Daoy (cell line): ENCODE measurements around the gene MDM2. TPM values are rescaled to one million over a fixed set of nuclear protein-coding genes. Genes with fewer than 3 reads are reported as not detected.

Experiments
- DNase-seq: peaks from one replicate; pipeline ENCODE4 v3.0.0-alpha.2; 2015; ENCODE audit warnings: low read depth
- total RNA-seq: library from RNA; depleted of rRNA; stranded (reverse); fragments of >200 nt; shearing (Covaris generic); gene quantifications from 2 replicates; pipeline ENCODE4 v1.2.3, GENCODE V29; 2014

The MDM2 gene
- total RNA-seq, 1 experiment from 2014 or later: 37.4 TPM

DNA sequence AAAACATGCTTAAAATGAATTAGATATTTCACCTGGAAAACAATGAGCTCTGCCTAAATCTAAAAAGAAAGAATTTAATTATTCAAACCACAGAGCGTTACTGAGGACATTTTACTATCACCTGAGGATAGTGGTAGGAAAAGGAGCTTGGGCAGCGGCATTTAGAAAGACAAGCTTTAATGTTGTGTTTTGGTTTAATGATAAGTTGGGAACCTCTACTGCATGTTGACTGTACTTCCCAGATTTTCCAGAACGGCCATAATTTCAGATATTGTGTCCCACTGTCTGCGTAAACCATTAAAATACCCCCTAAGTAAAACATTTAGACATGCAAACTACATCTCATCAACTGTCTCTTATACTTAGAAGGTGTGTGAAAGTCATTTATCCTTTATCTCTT, 69.6 kb downstream of the MDM2 start:
- DNase-seq: no peak

DNA sequence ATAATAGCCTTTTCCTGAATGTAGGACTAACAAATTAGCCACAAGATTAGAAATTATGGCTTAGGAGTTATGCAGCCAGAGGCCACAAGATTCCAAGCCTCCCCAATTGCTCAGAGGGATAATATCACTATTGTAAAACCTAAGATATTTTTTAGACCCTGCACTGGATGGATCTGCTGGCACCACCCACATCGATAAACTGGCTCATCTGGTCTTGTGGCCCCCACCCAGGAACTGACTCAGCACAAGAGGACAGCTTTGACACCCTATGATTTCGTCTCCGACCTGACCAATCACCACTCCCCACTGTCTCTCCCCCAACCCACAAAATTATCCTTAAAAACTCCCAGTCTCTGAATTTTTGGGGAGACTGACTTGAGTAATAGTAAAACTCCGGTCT, 70.3 kb downstream of the MDM2 start:
- DNase-seq: no peak

DNA sequence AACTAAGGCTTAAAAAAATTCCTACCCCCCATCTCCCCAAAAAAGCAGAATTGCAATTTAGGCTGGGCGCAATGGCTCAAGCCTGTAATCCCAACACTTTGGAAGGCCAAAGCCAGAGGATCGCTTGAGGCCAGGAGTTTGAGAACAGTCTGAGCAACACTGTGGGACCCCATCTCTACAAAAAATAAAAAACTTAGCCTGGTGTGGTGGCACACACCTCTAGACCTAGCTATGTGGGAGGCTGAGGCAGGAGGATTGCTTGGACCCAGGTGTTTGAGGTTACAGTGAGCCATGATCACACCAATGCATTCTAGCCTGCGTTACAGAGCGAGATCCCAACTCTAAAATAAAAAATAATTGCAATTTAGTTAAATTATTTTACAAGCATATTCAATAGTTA, 70.9 kb downstream of the MDM2 start:
- DNase-seq: no peak

DNA sequence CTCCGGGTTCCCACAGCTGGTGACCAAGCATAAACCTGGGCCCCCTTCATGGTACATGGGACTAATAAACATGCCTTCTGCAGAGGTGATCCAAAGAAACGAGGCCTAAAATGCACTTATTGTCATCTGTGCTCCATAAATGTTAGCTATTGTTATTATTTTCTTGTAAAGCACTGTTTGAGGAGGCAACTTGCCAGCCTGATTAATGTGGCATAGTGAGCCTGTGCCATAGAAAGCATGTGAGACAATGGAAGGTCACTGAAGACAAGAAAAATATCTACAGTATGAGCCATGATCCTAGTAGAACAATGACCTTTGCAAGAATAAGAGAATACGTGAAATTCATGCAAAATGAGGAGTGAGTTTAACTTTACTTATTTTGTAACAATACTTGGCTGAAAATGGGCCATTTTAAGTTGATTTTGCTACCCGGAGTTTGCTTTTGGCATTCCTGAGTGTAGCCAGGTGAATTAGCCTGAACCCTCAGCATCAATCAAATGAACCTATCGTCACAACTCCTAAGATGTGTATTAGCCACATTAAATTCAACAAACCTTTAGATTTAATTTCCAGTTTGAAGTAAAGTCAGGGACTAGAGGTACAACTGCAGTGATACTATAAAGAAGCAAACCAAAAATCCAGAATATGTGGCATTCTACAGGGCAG, 72.8 kb downstream of the MDM2 start:
- DNase-seq: no peak

DNA sequence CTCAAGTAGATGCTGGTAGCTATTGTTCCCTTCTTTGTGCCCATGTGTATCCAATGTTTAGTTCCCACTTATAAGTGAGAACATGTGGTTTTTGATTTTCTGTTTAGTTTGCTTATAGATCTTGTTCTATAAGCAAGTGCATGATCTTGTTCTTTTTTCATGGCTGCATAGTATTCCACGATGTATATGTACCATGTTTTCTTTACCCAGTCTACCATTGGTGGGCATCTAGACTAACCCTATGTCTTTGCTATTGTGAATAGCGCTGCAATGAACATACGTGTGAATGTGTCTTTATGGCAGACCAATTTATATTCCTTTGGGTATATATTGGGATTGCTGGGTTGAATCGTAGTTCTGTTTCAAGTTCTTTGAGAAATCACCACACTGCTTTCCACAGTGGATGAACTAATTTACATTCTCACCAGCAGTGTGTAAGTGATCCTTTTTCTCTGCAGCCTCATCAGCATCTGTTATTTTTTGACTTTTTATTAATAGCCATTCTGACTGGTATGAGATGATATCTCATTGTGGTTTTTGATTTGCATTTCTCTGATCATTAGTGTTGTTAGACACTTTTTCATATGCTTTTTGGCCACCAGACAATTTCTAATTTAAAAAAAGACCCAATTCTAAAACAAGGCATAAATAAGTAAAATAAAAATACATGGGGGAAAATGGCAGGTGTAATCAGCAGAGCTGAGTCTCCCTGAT, 74.4 kb downstream of the MDM2 start:
- no peak for DNase-seq

DNA sequence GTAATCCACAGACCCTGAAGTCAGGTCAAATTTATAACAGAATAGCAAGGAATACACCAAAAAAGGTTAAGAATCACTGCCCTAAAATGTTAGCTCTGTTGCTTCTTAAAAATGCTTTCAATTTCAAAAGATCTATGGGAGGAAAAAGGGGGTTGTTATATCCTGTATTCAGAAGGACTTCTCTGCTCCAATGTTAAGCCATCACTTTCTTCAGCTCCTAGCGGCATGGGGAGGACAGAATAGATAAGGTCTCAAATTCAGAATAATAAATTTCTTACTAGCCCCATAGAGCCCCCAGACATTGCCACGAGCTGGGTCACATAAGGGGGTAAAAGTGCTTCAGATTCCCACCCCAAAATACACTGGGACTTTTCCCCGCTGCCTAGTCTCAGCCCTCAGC, 75.2 kb downstream of the MDM2 start:
- no peak for DNase-seq

DNA sequence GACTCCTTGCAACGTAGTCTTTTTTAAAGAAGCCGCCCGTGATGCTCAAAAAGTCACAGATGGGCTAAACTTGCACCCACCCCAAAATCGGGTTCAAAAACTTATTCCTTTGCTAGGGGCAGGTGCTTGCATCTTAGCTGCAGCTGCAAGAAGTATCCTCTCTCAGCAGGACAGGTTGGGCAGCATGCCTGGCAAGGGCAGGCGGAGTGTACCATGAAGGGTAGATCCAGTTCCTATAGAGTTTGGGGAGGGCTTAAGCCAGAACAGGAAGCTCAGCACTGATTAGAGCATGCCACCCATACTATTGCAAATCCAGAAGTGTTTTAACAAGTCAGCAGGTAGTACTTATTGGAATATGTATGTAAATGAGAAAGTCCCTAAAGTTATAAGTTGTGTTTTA, 76.3 kb downstream of the MDM2 start:
- DNase-seq: no peak

DNA sequence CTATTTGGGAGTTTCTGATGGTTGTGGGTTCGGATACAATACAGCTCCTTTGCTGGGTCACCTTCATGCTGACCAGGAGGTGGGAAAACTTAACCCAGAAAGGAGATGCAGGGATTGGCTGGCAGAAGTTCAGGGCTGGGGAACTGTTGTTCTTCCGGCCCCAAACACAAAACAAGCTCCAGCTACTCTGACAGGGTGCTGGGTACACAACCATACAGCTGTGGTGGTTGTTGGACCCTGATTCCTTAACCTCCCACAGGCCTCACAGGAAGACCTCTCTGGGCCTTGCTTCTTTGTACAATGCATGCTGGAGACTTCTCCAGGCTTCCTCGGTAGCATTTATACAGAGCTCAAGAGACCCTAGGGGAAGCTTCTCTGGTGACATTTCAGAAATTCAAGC, 77.4 kb downstream of the MDM2 start:
- no peak for DNase-seq

DNA sequence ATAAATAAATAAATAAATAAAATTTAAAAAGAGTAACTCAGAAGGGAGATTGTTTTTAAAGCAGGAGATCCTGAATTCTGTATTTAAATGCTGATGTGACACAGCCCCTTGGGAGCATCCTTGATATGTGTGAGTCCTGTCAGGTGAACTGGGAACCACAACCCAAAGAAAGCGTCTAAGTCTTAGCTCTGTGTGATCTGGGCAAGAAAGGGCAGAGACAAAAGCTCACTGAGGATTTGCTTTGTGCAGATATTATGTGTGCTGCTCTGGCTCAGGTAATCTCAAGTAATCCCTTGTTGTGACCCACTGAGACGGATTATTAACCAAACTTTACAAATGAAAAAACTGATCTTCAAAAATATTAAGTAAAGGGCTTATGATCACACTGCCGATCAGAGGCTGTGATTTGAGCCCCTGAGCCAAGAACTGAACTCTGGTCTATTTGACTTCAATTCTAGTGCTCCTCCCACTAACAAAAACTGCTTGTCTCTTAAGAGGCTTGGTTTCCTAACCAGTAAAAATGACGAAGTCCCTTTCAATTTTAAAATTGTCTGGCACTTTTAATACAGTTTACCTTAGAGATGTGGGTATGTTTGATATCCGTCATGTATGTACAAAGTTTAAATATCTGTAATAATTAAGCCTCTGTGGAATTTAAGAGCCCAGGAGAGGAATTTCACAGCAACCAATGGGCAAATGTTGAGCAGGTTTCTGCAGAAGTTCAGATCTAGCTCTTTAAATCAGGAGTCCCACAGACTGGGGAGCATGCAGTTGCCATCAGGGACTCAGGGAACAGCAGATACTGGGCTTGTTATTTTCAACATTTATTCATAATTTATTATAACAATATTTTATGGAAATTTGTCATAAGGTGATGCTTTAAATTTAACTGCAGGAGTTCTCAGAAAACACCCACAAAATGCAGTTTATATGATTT, 78.9 kb downstream of the MDM2 start:
- no peak for DNase-seq

DNA sequence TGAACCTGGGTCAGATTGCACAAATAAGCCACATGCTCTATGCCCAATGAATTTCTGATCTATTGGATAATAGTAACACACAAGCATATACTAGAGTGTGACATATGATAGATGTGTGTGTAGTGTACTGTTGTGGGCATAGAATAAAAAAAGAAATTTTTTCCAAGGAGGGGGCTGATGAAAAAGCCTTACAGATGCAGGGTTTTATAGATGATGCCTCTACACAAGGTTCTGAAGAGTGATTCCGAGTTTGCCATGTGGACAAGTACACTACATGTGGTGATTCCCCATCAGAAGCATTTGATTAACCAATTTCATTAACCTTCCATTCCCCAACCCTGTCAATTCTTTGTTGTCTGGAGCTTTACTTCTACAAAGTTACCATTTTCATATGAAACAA, 79.7 kb downstream of the MDM2 start:
- no peak for DNase-seq

DNA sequence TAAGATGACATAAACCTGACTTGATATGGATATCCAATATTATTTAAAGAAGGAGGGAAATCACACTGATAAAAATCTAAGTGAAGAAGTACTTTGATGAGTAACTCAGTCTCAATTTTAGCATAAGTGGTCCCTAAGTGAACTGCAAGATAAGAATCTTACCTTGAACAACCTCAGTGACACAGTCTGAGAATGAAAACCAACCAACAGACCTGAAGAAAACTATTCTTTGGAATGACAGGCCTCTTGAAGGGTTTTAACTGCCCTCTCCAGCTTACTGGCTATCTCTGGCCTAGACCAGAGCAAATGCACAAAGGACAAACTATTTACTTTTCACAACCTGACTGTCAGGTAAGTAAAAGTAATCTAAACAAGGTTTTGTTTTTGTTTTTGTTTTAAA, 80.3 kb downstream of the MDM2 start:
- DNase-seq: no peak

DNA sequence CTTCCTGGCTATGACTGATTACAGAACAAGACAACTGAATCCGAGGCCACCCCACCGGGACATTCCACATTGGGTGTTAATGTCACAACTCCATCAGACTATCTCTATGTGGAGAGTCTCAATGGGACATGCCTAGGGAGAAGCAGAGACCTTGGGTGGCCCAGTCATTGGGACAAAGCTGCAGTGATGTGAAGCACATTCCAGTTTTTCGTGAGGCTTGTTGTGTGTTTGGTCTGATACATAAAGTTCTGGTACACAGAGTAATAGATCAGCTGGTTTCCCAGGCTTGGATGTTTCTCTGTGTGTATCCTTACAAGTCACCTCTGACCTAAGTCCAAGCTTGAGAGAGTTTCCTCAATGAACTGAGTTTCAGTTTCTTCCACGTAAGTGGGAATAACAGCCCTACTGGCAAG, 82.7 kb downstream of the MDM2 start:
- no peak for DNase-seq

DNA sequence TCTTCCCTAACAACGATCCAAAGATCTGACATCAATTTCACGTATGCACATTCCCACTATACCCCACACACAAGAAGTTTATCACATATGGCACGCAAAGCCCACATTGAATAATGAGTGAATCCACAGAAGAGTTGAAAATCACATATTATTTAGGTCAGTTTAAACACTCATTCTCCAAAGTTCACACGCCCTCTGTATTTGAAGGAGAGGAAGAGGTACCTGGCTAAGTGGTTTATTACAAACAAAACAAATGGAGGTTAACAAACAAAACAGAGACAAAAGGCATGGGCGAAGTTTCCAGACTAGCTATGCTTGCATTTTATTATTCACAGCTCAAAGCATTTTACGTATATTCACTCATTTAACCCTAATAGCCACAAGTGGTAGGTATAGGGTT, 83.2 kb downstream of the MDM2 start:
- DNase-seq: no peak

DNA sequence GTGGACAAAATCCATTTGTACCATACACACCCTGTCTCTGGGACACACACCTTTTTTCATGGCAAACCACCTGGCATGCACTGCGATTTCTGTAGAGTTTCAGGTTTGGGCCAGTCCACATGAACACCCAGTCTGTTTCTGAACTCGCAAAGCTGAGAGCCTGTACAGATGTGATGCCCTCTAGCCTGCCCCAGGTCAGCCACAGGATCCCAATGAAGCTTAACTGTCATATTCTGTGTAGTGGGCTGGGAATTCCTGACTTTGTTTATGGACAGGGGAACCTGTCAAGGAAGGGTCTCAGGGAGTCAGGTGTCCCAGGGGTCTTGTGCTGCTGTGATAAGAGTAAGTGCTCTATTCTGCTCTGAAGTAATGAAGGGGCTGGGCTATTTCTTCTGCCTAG, 85.2 kb downstream of the MDM2 start:
- DNase-seq: no peak

DNA sequence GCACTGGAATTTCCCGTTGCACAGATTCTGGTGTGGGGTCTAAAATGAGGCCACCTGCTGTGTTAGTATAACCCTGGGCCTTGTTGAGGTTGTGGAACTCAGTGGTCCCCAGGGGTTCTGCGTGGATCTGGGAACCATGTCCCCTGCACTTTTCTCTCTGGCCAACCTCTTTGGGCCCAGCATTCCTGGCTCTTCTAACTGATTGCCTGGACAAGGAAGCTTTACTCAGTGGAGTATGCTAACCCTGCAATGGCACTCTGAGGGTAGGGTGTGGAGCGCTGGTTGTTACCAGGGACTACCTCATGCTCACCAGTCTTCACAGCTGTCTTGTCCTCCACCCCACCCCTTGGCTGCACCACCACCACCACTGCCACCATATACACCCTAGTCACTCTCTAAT, 85.8 kb downstream of the MDM2 start:
- no peak for DNase-seq

DNA sequence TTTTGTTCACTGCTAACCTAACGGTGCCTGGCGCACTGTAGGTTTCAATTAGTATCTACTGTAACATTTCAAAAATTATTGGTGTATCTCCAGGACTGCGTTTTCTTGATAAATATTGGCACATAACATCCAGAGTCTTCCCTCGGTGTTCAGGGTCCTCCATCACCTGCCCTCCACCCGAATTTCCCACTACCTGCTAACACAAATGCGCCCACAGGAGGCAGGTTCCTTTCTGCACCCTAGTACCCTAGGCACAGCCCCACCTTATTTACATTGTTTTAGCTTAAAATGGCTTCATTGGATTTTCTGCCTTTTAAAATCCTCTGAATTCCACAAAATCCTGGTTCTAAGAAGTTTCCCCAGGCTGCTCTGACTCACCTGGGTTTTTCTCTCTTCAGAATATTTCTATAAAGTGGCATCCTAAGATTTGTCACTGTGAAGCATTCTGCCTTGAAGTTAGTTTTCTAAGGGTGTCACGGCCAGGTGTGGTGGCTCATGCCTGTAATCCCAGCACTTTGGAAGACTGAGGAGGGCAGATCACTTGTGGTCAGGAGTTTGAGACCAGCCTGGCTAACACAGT, 86.4 kb downstream of the MDM2 start:
- no peak for DNase-seq

DNA sequence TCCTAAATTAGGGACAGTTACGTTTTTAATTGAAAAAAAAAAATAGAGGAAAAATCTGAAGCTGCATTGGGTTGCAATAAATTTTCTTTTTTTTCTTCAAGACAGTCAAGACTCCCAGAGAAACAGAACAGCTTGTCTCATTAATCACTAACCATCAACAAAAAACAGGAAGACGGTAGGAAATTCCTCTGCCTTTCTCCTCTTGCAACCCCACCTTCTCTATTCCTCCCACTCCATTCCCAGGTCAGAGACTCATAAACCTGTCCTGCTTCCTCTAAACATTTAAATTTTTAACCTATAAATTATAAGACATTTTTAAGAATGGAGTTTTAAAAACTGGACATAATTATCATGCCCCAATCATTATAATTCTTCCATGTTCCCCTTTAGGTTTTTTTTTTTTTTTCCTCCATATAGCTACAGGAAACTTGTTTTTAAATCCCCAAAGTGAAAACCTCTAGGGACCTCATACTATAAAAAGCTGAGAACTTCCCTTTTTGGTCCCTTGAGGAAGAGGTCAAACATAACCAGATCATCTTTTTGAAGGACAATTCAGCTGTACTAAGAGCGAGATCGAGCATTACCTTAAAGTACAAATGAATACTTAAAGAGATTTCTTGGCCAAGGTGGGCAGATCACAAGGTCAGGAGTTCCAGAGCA, 89.0 kb downstream of the MDM2 start:
- DNase-seq: no peak

DNA sequence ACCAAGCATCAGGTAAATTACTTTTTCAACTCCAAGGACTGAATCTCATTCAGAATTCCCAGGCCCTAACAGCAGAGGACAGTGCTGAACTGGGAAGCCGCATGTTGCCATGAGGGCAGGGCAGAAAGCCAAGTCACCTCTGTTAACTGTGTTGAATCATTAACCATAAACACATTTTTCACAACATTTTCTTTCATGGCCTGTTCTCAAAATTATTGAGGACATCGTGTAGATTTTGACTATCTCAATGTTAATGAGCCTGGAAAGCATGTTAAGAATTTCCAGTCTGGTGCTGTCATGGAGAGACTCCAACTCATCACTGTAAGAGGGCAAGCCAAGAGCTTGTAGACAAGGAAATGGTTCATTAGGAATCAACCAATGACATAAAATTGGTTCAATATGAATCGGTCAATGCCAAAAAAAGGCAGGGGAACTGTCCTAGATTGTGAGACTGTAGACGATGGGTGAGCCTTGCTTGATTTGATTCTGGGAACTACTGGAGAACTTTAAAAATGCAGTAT, 91.3 kb downstream of the MDM2 start:
- peak; percentile 63 for DNase-seq

DNA sequence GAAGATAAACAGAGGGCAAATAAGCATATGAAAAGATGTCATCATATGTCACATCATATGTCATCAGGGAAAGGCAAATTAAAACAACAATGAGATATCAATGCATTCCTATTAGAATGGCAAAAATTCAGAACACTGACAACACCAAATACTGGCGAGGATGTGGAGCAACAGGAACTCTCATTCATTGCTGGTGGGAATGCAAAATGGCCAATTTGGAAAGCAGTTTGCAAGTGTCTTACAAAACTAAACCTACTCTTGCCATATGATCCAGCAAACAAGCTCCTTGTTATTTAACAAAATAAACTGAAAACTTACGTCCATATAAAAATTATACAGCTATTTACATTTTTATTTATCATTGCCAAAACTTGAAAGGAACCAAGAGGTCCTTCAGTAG, 92.3 kb downstream of the MDM2 start:
- no peak for DNase-seq
